Stimulated activated effector memory CD8-positive, alpha-beta T cell treated with anti-CD3 and anti-CD28 coated beads, Interleukin-12 subunit alpha, Interleukin-12 subunit beta, amount 100 ng/mL, for 72 hours (primary cell): ENCODE results near the gene POLR1F.
"Not testable (repeated sequence)": the region's sequence is repeated elsewhere in the genome, so short reads cannot be mapped to it uniquely, and the experiment has no call there.

Source experiments
- ATAC-seq: fragments of 150-1000 bp; cut with Tn5 transposase; 2 replicates; pipeline ENCODE4 v1.10.0; 2021
- DNase-seq, 2 donors: peaks; one replicate each; pipeline ENCODE4 v3.0.0; 2021 to 2022; ENCODE audit warnings: low spot score in 2 of 2
- H3K27ac Mint-ChIP-seq: one replicate; pipeline ENCODE4 v1.8.0; 2022; ENCODE audit warnings: mild to moderate bottlenecking, mixed read lengths
- H3K36me3 Mint-ChIP-seq: one replicate; pipeline ENCODE4 v1.8.0; 2022; ENCODE audit warnings: mild to moderate bottlenecking, mixed read lengths
- H3K4me1 Mint-ChIP-seq: one replicate; pipeline ENCODE4 v1.8.0; 2022; ENCODE audit warnings: mixed read lengths
- H3K4me3 Mint-ChIP-seq: one replicate; pipeline ENCODE4 v1.8.0; 2022; ENCODE audit warnings: mild to moderate bottlenecking, mixed read lengths
- H3K9me3 Mint-ChIP-seq: one replicate; pipeline ENCODE4 v1.8.0; 2022; ENCODE audit warnings: mixed read lengths

POLR1F gene

DNA sequence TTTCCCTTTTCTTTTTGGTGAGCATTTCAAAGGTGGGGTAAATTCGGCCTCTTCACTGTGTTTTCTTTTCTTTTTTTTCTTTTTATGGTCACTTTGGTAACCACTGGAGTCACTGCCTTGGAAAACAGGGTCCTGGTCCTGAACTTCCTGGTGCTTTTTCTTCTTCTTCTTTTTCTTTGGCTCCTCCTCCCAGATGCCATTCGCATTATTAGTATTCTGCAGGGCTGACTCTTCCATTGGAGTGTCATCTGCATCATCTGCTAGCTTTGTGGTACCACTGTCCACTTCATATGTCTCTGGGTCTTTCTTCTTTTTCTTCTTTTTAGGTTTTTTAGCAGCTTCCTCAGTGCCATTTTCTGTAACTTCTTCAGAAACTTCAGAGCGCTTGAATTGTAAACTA is 10.5 kb downstream of the POLR1F start:
- Mint-ChIP-seq H3K36me3 (peaks cover 49% of the 10 kb centered on the region), H3K9me3 (no peaks in the 10 kb centered on the region), H3K27ac (no peak overlapping the region), H3K4me1 (no peaks in the 10 kb centered on the region), H3K4me3 (no peak overlapping the region)
- DNase-seq (no peak), ATAC-seq (no peak)

DNA sequence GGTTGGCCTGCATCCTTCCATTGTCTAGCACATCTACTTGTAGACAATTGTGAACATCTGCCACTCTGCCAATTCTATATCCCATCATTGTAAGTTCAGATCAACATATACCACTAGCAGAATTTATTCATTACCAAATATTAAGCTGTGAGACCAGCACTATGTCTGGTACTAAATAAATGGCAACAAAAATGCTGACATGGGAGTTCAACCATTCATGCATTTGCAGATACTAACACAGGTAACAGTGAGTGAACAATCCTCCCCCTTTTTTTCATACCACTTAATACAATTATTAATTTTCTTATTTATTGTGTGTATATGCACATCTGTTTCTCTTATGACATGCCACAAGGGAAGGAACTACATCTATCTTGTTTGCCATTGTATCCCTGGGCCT is 11.9 kb downstream of the POLR1F start:
- no peaks in the 10 kb centered on the region for H3K9me3 Mint-ChIP-seq
- H3K36me3 Mint-ChIP-seq, result peaks cover 36% of the 10 kb centered on the region
- H3K4me1 Mint-ChIP-seq, result no peaks in the 10 kb centered on the region
- no peak overlapping the region for H3K27ac Mint-ChIP-seq
- ATAC-seq (no peak), DNase-seq (no peak)
- no peak overlapping the region for H3K4me3 Mint-ChIP-seq

DNA sequence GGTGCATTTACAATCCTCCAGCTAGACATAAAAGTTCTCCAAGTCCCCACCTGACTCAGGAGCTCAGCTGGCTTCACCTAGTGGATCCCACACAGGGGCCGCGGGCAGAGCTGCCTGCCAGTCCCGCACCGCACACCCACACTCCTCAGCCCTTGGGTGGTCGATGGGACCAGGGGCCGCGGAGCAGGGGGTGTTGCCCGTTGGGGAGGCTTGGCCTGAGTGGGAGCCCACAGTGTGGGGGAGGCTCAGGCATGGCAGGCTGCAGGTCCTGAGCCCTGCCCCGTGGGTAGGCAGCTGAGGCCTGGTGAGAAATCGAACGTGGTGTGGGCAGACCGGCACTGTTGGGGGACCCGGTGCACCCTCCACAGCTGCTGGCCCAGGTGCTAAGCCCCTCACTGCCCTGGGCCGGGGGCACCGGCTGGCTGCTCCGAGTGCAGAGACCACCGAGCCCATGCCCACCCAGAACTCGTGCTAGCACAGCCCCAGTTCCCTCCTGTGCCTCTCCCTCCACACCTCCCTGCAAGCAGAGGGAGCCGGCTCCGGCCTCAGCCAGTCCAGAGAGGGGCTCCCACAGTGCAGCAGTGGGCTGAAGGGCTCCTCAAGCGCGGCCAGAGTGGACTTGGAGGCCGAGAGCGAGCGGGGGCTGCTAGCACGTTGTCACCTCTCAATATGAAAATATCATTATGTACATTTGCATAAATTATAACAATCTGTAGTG is 16.6 kb downstream of the POLR1F start:
- H3K36me3 Mint-ChIP-seq, result peaks cover 2% of the 10 kb centered on the region
- no peak for ATAC-seq
- no peak overlapping the region for H3K4me3 Mint-ChIP-seq
- no peak overlapping the region for H3K27ac Mint-ChIP-seq
- no peak for DNase-seq
- no peaks in the 10 kb centered on the region for H3K9me3 Mint-ChIP-seq
- H3K4me1 Mint-ChIP-seq, result no peaks in the 10 kb centered on the region

DNA sequence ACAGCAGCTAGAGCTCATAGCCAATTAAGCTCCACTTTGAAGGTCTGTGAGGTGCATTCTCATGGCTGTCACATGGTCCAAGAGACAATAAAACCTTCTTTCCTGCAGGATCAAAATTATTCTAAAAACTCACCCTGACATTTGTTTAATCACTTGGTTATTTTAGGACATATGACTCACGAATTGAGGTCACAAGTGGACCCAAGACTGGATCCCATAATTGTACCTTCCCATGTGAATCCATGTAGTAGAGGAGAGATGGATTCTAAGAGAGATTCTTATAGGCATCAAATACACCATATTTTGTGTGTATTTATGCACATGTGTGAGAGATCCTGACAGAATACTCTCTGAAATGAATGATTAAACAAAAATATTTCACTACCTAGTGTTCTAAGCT is 18.1 kb downstream of the POLR1F start:
- Mint-ChIP-seq H3K4me3 (no peak overlapping the region), H3K4me1 (no peaks in the 10 kb centered on the region), H3K27ac (no peak overlapping the region), H3K36me3 (no peaks in the 10 kb centered on the region), H3K9me3 (peaks cover 4% of the 10 kb centered on the region)
- ATAC-seq (no peak), DNase-seq (no peak)

DNA sequence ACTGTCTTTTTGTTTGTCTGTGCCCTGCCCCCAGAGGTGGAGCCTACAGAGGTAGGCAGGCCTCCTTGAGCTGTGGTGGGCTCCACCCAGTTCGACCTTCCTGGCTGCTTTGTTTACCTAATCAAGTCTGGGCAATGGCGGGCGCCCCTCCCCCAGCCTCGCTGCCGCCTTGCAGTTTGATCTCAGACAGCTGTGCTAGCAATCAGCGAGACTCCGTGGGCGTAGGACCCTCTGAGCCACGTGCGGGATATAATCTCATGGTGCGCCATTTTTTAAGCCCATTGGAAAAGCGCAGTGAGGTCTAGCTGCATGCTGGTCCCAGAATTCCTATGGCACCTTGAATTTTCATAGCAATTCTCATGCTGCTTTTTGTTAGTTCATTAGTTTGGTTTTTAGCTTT is 19.7 kb downstream of the POLR1F start:
- not testable (repeated sequence) for DNase-seq, H3K27ac Mint-ChIP-seq, H3K36me3 Mint-ChIP-seq, H3K4me3 Mint-ChIP-seq, H3K4me1 Mint-ChIP-seq, H3K9me3 Mint-ChIP-seq, ATAC-seq

DNA sequence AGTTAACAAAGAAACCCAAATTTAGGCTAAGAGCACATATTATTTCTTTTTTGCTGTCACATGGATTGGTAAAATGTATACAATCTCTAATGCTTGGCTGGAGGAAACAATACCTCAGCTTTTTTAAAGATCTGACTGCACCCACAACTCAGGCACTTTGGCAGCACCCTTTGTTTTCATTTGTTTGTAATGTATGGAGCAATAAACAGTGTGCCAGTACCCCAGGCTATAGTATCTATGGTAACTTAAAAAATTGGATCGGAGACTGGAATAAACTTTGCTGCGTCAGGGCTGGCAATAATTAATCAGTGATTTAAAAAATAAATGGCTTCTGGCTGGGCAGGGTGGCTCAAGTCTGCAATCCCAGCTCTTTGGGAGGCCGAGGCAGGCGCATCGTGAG is 27.2 kb downstream of the POLR1F start:
- peaks cover 4% of the 10 kb centered on the region for H3K4me1 Mint-ChIP-seq
- H3K9me3 Mint-ChIP-seq, result peaks cover 10% of the 10 kb centered on the region

DNA sequence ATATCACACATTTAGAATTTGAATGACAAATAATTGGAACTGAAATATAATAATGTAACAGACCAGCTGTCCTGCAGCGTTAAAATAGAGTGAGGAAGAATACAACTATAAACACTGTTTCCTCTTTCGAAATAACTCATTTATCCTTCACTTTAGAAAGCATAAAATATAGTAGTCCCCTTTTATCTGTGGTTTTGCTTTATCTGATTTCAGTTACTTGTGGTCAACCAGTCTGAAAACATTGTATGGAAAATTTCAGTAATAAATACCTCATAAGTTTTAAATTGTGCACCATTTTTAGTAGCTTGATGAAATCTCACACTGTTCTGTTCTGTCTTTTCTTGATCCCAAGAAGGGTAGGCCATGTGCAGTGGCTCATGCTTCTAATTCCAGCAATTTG is 31.7 kb downstream of the POLR1F start:
- DNase-seq (no peak), ATAC-seq (peak; percentile 48)
- no peaks in the 10 kb centered on the region for H3K9me3 Mint-ChIP-seq
- no peak overlapping the region for H3K27ac Mint-ChIP-seq
- H3K4me3 Mint-ChIP-seq, result no peak overlapping the region
- no peaks in the 10 kb centered on the region for H3K36me3 Mint-ChIP-seq
- peaks cover 4% of the 10 kb centered on the region for H3K4me1 Mint-ChIP-seq

More for the DNA sequence above, 27.2 kb downstream of the POLR1F start:
- no peaks in the 10 kb centered on the region for H3K36me3 Mint-ChIP-seq
- H3K27ac Mint-ChIP-seq, result no peak overlapping the region
- DNase-seq (no peak), ATAC-seq (no peak)
- no peak overlapping the region for H3K4me3 Mint-ChIP-seq

DNA sequence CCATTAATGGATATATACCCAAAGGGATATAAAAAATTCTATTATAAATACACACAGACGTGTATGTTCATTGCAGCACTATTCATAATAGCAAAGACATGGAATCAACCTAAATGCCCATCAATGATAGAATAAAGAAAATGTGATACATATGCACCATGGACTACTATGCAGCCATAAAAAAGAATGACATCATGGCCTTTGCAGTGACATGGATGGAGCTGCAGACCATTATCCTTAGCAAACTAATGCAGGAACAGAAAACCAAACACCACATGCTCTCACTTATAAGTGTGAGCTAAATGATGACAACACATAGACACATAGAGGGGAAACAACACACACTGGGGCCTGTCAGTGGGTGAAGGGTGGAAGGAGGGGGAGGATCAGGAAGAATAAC is 33.0 kb downstream of the POLR1F start:
- H3K9me3 Mint-ChIP-seq, result no peaks in the 10 kb centered on the region
- no peak overlapping the region for H3K27ac Mint-ChIP-seq
- H3K36me3 Mint-ChIP-seq, result no peaks in the 10 kb centered on the region
- no peak overlapping the region for H3K4me3 Mint-ChIP-seq
- H3K4me1 Mint-ChIP-seq, result peaks cover 4% of the 10 kb centered on the region
- no peak for ATAC-seq
- no peak for DNase-seq

DNA sequence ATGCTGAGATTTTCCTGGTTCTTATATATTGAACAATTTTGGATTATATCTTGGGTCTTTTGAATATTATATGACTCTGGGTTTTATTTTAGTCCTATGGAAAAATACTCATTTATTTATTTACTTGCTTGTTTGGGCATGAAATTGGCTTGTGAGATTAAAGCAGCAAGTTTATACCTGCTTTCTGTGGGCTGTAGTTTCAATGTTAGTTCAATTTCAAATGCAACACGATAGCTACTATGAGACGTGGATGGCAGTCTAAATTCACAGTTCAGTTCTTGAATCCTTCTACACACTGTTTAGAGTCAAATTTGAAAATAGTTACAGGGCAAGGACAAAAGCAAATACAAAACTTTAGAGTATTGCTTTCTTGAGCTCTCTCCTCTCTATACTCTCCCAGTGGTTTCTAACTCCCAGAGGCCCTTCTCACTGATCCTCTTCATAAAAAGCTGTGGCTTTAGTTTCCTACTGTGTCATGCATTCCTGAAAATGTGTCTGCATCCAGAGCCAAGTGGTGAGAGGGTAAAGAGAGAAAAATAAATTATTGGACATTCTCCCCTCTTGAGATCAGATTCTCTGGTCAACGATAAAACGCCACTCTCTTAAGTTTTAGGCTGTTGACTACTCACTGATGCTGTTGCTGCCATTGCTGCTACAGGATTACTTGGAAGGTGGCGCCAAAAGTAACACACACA is 34.4 kb downstream of the POLR1F start:
- Mint-ChIP-seq H3K4me3 (no peak overlapping the region), H3K4me1 (peaks cover 4% of the 10 kb centered on the region), H3K27ac (no peak overlapping the region), H3K36me3 (no peaks in the 10 kb centered on the region), H3K9me3 (no peaks in the 10 kb centered on the region)
- no peak for DNase-seq
- ATAC-seq, result no peak

DNA sequence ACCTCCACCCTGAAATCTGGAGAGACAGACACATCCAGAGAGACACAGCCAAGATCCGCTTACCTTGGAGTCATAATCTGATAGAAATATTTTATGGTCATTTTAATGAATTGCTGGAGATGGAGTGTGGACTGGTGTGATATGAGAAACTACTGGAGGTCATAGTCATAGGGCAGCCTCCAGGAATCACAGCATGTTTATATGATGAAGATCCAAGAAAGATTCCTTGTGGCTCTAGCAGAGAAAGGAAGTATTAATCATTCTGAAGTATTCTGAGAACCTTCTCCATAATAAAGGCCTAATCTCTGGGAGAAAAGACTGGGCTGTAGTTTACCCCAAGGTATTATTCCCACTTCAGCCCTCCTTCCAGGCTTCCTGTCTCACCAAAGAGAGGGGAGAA is 38.0 kb downstream of the POLR1F start:
- H3K9me3 Mint-ChIP-seq, result no peaks in the 10 kb centered on the region
- ATAC-seq (no peak), DNase-seq (no peak)
- H3K4me1 Mint-ChIP-seq, result no peaks in the 10 kb centered on the region
- no peak overlapping the region for H3K27ac Mint-ChIP-seq
- H3K4me3 Mint-ChIP-seq, result no peak overlapping the region
- no peaks in the 10 kb centered on the region for H3K36me3 Mint-ChIP-seq

DNA sequence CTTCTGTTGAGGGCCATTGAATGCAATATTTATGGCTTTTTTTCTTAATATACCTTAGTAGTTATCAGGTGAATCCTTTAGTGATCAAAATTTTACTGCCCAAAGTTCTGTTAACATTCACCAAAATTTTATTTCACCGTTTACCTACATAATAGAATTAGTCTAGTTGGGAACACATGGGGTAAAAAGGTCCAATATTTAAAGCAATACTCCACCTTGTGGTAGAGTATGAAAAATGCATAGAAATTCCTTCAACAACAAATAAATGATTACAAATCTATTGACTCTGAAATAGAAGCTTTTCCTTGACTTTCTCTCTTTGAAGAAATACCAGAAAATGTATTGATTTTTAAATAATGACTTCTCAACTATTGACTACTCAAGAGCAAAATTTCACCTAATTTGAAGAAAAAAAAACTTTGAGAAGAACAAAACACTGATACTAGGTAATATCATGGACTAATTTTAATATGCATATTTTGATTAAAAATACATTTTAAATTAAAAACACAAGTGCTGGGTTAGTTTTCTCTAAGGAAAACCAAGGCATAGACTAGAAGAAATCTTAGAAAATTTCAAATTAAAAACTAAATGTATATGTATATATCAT is 43.3 kb downstream of the POLR1F start:
- DNase-seq, result no peak
- Mint-ChIP-seq H3K4me1 (peaks cover 11% of the 10 kb centered on the region), H3K27ac (no peak overlapping the region), H3K4me3 (no peak overlapping the region), H3K36me3 (no peaks in the 10 kb centered on the region), H3K9me3 (no peaks in the 10 kb centered on the region)
- no peak for ATAC-seq

DNA sequence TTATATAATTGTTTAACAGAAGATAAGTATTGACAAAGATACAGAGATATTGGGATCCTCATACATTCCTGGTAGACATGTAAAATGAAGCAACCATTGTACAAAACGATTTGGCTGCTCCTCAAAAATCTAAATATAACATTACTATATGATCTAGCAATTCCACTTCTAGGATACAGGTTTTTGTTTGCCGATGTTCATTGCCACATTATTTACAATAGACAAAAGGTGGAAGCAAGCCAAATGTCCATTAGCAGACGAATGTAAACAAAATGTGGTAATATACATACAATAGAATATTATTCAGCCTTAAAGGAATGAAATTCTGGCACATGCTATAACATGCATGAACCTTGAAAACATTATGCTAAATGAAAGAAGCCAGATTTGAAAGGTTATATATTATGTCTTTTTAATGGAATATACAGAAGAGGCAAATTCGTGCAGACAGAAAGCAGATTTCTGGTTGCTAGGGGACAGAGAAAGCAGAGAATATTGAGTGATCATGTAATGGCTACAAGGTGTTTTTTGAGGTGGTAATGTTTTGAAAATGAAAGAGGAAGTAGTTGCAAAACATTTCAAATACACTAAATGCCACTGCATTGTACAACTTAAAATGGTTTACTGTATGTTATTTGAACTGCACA is 44.9 kb downstream of the POLR1F start:
- H3K4me3 Mint-ChIP-seq, result no peak overlapping the region
- H3K27ac Mint-ChIP-seq, result no peak overlapping the region
- H3K36me3 Mint-ChIP-seq, result no peaks in the 10 kb centered on the region
- ATAC-seq (no peak), DNase-seq (no peak)
- no peaks in the 10 kb centered on the region for H3K9me3 Mint-ChIP-seq
- peaks cover 11% of the 10 kb centered on the region for H3K4me1 Mint-ChIP-seq

DNA sequence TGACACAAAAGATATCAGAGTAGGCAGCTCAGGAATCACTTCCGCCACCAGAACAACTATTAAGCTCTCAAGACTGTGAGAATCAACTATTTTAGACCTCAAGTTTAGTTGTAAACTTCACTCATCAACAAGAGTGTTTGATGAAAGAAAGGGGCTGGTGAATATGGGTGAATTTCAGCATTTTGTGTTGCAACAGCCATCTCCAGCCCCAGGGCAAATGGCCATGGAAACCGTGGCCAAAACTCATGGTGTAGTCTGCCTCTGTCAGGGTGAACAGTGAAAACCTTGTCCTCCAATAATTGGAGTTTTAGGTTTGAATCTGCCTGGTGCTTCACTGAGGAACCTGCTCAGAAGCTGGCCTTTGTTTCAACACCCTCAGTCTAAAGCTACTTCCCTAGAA is 60.0 kb downstream of the POLR1F start:
- H3K9me3 Mint-ChIP-seq, result peaks cover 8% of the 10 kb centered on the region
- H3K27ac Mint-ChIP-seq, result no peak overlapping the region
- no peaks in the 10 kb centered on the region for H3K4me1 Mint-ChIP-seq
- no peaks in the 10 kb centered on the region for H3K36me3 Mint-ChIP-seq
- no peak overlapping the region for H3K4me3 Mint-ChIP-seq
- ATAC-seq, result no peak
- DNase-seq, result no peak
